ENCODE measurements around the gene CHDH. TPM values are rescaled to one million over a fixed set of nuclear protein-coding genes. Genes with fewer than 3 reads are reported as not detected.

CHDH gene
- total RNA-seq, 1 experiment from 2014 or later, result 5.6 TPM

- in situ Hi-C loops (cut with HindIII; ENCODE audit: low sequenced_read_pairs), result no loop called here
- no peak for DNase-seq (ENCODE audit: low spot score)
Observed at GRCh38 chr3:53773611-53774368, 72.4 kb downstream of the CHDH start.

DNA sequence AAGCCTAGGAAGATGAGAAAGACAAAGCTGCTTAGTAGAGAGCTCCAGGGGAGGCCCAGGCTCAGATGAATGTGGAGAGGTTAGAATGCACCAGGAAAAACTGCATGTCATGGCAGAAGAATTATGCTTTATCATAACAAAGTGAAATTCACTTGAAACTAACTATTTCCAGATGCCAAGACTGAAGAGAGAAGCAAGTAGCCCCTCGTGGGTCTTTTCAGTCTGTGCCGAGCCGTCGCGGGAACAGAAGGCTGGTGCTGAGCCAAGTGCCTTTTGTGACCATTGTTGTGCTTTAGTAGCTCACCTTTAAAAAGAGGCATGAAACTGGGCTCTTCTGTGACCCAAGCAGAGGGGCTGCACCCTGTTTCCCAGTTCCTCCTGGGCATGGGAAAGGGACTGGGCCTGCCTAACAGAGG is 73.2 kb downstream of the CHDH start:
- DNase-seq (ENCODE audit: low spot score), result peak; percentile 36
- in situ Hi-C loops (cut with HindIII; ENCODE audit: low sequenced_read_pairs), result no loop called here

- no peak for DNase-seq (ENCODE audit: low spot score)
- in situ Hi-C loops (cut with HindIII; ENCODE audit: low sequenced_read_pairs), result no loop called here
Observed at GRCh38 chr3:53772562-53772961, 73.7 kb downstream of the CHDH start.

DNA sequence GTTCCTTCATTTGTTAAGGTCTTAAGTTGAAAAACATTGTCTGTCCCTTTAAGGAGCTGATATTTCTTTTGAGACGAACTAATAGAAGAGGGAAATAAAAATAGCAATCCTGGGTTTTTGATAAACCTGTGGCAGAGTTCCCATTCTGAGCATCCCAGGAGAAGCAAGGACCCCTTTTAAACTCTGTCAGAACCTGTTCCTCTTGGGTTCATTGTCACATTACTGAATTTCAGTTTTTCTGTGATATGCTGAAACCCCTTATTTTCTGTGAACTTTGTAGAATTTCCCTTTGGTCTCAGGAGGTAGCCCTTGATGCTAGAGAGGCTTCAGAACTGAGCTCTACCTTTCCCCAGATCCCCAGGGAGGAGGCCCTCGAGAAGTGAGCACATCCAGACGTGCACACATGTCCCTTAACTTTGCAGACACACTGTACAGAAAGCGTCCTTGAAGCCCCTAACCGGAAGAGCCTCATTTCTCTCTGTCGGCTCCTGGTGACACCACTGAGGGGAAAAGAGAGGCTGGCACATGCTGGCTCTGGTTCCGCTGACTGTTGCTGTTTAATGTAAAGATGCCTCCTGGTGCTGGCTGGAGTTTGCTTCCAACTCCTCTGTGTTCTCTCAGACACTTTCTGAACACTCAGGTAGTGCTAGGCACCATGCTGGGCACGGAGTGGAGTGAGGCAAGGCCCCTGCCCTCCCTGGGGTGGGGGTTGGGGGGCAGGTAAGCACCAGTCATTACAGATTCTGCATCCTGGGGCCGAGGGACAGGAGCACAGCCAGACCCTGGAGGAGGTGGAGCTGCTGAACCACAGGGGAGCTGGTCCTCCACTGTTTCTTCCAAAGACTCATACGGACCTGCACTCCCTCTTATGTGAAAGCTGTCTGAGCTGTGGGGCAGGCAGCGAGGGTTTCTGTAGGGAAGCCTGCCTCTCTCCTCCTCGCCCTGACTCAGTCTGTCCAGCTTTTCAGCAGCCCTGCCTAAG is 77.5 kb downstream of the CHDH start:
- DNase-seq (ENCODE audit: low spot score), result no peak
- in situ Hi-C loops (cut with HindIII; ENCODE audit: low sequenced_read_pairs), result no loop called here

- in situ Hi-C loops (cut with HindIII; ENCODE audit: low sequenced_read_pairs), result no loop called here
- DNase-seq (ENCODE audit: low spot score), result no peak
Observed at GRCh38 chr3:53766706-53767105, 79.5 kb downstream of the CHDH start.

DNA sequence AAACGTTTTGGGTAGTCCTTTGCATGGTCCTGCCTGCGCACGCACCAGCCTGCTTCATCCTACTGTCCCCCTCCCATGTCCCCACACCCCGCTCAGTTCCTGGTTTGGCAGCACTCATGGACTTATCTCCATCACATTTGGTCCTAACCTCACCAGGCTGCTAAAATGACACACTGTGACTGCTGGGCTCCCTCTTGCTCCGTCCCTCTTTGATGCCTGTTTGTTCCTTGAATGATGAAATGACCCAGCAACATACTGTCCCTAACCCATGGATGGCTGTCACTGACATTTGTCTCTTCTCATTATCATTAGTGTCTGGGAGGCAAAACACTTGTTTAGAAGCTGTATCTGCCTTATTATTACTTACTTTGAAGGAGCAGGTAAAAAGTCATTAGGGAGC is 80.5 kb downstream of the CHDH start:
- in situ Hi-C loops (cut with HindIII; ENCODE audit: low sequenced_read_pairs), result no loop called here
- DNase-seq (ENCODE audit: low spot score), result no peak

DNA sequence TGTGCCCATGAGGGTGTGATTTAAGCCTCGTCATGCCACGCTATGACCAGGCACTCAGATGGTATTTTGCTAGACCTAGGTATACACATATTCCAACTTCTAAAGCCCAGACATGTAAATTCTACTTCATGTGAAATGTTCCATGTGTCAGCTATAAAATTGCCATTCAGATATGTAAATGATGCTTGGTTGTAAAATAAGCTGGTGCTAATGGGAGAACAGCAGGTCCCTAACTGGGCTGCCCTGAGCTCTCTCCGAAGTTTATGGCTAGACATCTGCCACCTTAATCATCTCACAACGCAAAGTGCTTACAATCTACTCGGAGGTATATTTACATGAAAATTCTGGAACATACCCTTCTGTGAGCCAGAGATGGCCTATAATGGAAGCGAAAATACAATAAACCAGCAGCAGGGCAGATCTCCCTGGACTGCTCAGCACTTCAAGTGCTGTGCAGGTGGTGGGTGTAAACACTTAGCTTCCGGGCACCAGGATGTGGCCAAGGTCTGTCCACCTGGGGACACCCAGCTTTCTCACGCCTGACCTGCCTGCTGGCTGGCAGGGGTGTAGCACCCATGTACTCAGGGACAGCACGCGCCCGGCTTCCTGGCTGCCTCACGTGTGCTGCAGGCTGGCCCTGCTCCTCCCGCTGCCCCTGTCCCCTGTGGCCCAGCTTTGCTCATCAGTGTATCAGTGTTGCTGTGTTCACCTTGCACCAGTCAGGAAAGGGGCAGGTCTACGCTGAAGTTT is 82.0 kb downstream of the CHDH start:
- no peak for DNase-seq (ENCODE audit: low spot score)
- in situ Hi-C loops (cut with HindIII; ENCODE audit: low sequenced_read_pairs), result no loop called here

DNA sequence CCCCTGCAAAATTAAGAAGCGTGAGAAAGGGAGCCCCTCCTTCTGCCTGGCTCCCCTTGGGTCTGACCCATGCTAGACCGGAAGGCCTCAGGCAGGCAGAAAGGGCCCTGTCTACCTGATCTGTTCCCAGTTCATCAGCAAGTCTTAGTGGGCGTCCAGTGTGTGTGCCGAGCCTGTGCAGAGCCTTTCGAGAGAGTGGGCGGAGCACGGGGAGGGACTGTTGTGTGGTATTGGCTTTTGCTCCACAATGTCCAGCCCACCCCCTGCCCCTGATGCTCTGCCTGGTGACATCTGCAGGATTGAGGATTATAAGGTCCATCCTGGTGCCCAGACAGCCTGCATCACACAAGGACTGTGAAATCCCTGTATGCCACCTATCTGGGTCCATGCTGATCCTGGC is 82.9 kb downstream of the CHDH start:
- in situ Hi-C loops (cut with HindIII; ENCODE audit: low sequenced_read_pairs), result no loop called here
- DNase-seq (ENCODE audit: low spot score), result no peak

Other genes starting within 250 kb of the CHDH start
- gene IL17RB, start 149 bp upstream of the CHDH start, total RNA-seq (2014; rRNA removed; shearing (Covaris generic)), result 0.12 and 0.54 TPM in 2 replicates
- 26.3 and 41.7 TPM in 2 replicates for gene ACTR8, start 35.7 kb upstream of the CHDH start, total RNA-seq (2014; rRNA removed; shearing (Covaris generic))
- gene SELENOK, start 45.4 kb upstream of the CHDH start, total RNA-seq (2014; rRNA removed; shearing (Covaris generic)), result 45.9 and 68.5 TPM in 2 replicates

Data from G401 (cell line).